Left ventricle myocardium inferior (tissue), 1 donor: Measurements from ENCODE around the gene COL28A1. TPM values are rescaled to one million over a fixed set of nuclear protein-coding genes. Genes with fewer than 3 reads are reported as not detected.

ENCODE experiments used
- DNase-seq: peaks from one replicate; pipeline ENCODE4 v3.0.0-alpha.2; 2020
- H3K27ac ChIP-seq: fragments of 200-600 bp; replicated peaks from 2 replicates; pipeline ENCODE4 v1.8.0; 2021
- H3K27me3 ChIP-seq: fragments of 200-600 bp; 2 replicates; pipeline ENCODE4 v1.8.0; 2021; ENCODE audit warnings: low read depth
- H3K36me3 ChIP-seq: fragments of 200-600 bp; 2 replicates; pipeline ENCODE4 v1.8.0; 2021
- H3K4me1 ChIP-seq: fragments of 200-600 bp; 2 replicates; pipeline ENCODE4 v1.8.0; 2021
- H3K4me3 ChIP-seq: fragments of 200-600 bp; 2 replicates; pipeline ENCODE4 v1.8.0; 2021; ENCODE audit warnings: mild to moderate bottlenecking, moderate library complexity
- H3K9me3 ChIP-seq: fragments of 200-600 bp; replicated peaks from 2 replicates; pipeline ENCODE4 v1.8.0; 2021
- intact Hi-C: fragments of 100-400 bp; cut with micrococcal nuclease; formaldehyde crosslinking; loops from one replicate; pipeline ENCODE4 v1.11.0; 2022
- total RNA-seq: library from RNA; stranded (reverse); fragmentation: NEBNext Ultra II Directional; extraction: Animal tissue kit (Norgen Biotek cat#: 25700); gene quantifications from one replicate; pipeline ENCODE4 v1.2.1, GENCODE V29; 2021
- TF ChIP-seq, protein P1 (sequence below): fragments of 200-600 bp; IDR thresholded peaks from 2 replicates; pipeline ENCODE4 v1.8.0; 2021; ENCODE audit warnings: antibody characterized with exemption, mild to moderate bottlenecking, borderline replicate concordance
- donor health status: DM: no; HTN: yes; CAD: no; lungs with severe emphysema.

Gene COL28A1
- total RNA-seq, 1 donor from 2014 or later: 1.9 TPM

DNA sequence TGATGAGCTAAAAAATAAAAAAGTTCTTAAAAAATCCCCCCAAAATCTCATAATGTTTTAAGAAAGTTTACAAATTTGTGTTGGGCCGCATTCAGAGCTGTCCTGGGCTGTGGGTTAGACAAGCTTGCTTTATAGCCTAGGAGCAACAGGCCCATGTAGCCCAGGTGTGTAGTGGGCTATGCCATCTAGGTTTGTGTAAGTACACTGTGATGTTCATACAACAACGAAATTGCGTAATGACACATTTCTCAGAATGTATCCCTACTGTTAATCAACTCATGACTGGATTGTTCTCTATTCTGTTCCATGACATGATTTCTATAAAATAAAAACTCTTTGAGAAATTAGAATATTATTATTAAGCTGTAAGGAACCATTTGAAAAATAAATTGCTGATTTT lies 44.0 kb upstream of the COL28A1 start:
- H3K4me1 ChIP-seq: no peaks in the 10 kb centered on the region
- no peak overlapping the region for H3K27ac ChIP-seq
- TF ChIP-seq, protein P1, sequence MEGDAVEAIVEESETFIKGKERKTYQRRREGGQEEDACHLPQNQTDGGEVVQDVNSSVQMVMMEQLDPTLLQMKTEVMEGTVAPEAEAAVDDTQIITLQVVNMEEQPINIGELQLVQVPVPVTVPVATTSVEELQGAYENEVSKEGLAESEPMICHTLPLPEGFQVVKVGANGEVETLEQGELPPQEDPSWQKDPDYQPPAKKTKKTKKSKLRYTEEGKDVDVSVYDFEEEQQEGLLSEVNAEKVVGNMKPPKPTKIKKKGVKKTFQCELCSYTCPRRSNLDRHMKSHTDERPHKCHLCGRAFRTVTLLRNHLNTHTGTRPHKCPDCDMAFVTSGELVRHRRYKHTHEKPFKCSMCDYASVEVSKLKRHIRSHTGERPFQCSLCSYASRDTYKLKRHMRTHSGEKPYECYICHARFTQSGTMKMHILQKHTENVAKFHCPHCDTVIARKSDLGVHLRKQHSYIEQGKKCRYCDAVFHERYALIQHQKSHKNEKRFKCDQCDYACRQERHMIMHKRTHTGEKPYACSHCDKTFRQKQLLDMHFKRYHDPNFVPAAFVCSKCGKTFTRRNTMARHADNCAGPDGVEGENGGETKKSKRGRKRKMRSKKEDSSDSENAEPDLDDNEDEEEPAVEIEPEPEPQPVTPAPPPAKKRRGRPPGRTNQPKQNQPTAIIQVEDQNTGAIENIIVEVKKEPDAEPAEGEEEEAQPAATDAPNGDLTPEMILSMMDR: no peak
- no peaks in the 10 kb centered on the region for H3K27me3 ChIP-seq
- H3K9me3 ChIP-seq: no peaks in the 10 kb centered on the region
- intact Hi-C loops: no loop called here
- DNase-seq: no peak
- no peaks in the 10 kb centered on the region for H3K36me3 ChIP-seq
- H3K4me3 ChIP-seq: no peak overlapping the region

DNA sequence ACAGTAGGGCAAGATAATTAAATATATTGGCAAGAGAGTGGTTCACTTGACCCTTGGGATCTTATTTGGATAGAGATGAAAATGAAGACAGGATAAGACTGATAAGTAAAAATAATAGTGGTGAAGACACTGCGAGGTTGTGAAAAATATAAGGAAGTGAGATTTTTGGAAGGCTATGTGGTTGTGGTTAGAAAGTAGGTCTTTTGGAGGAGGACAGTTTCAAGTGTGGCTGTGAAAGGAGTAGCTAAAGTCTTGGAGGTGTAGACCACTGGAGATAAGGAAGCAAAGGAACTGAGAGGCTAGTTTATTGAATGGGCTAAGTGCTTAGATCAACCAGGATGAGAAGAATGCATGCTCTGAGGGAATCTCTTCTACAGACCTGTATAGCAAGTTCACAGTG lies 42.2 kb upstream of the COL28A1 start:
- Histone ChIP-seq H3K27me3 (no peaks in the 10 kb centered on the region), H3K4me3 (no peak overlapping the region), H3K36me3 (peaks cover 4% of the 10 kb centered on the region), H3K9me3 (no peaks in the 10 kb centered on the region), H3K4me1 (no peaks in the 10 kb centered on the region), H3K27ac (no peak overlapping the region)
- no peak for DNase-seq
- intact Hi-C loops: no loop called here
- TF ChIP-seq, protein P1: no peak

DNA sequence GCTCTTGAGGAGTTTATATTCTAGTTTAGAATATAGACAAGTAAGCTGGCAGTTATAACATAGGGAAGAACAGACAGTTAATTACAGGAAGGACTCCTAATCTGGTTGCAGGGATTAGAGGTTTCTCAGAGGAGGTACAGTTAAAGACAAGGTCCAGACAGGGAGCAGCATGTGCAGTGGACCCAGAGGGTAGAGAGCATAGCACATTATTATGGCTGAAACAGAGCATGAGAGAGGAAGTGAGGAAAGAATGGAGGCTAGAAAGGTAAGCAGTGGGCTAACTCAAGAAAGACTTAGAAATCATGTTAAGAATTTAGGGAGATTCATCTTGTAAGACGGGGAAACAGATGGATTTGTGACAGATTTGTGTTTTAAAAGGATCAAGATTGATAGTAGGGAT lies 40.7 kb upstream of the COL28A1 start:
- Histone ChIP-seq H3K27me3 (no peaks in the 10 kb centered on the region), H3K9me3 (no peaks in the 10 kb centered on the region), H3K4me1 (no peaks in the 10 kb centered on the region), H3K36me3 (peaks cover 6% of the 10 kb centered on the region), H3K4me3 (no peak overlapping the region), H3K27ac (no peak overlapping the region)
- no peak for DNase-seq
- TF ChIP-seq, protein P1: no peak
- intact Hi-C loops: no loop called here

DNA sequence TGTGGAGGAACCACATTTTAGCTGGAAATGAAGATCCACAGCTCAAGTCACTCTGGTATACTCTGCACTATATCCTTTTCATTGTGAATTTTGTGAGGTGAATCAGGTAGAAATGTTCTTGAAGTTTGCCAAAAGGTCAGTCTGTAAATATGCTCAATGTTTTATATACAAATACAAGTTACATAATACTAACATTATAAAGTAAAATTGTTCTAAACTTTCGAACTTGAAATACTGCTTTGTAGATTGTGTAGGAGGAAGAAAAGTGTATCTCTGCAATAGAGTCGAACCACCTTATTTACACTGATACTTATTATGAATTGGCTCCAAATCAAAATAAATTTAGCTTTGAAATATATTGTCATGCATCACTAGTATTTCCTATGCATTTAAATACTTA lies 38.0 kb upstream of the COL28A1 start:
- Histone ChIP-seq H3K36me3 (peaks cover 6% of the 10 kb centered on the region), H3K4me1 (peaks cover 12% of the 10 kb centered on the region), H3K9me3 (no peaks in the 10 kb centered on the region), H3K27ac (no peak overlapping the region), H3K4me3 (no peak overlapping the region), H3K27me3 (no peaks in the 10 kb centered on the region)
- DNase-seq: no peak
- TF ChIP-seq, protein P1: no peak
- intact Hi-C loops: no loop called here

GRCh38 chr7:7570584-7570983 lies 34.9 kb upstream of the COL28A1 start:
- Histone ChIP-seq H3K27me3 (no peaks in the 10 kb centered on the region), H3K27ac (no peak overlapping the region), H3K4me1 (peaks cover 36% of the 10 kb centered on the region), H3K4me3 (no peak overlapping the region), H3K36me3 (peaks cover 6% of the 10 kb centered on the region), H3K9me3 (no peaks in the 10 kb centered on the region)
- DNase-seq: no peak
- intact Hi-C loops: no loop called here
- TF ChIP-seq, protein P1: no peak

GRCh38 chr7:7569615-7570014 lies 33.9 kb upstream of the COL28A1 start:
- H3K27me3 ChIP-seq: no peaks in the 10 kb centered on the region
- peaks cover 6% of the 10 kb centered on the region for H3K36me3 ChIP-seq
- H3K4me3 ChIP-seq: no peak overlapping the region
- H3K4me1 ChIP-seq: peaks cover 36% of the 10 kb centered on the region
- H3K9me3 ChIP-seq: no peaks in the 10 kb centered on the region
- DNase-seq: no peak
- intact Hi-C loops: no loop called here
- TF ChIP-seq, protein P1: no peak
- H3K27ac ChIP-seq: no peak overlapping the region
